ENCODE data around the gene GRIN2A.

GRIN2A gene

GRCh38 chr16:9787717-9788116, 394.5 kb downstream of the GRIN2A start:
- no peaks in the 10 kb centered on the region for H3K4me1 ChIP-seq (ENCODE audit: control insufficient read depth, low read depth, low read length)

DNA sequence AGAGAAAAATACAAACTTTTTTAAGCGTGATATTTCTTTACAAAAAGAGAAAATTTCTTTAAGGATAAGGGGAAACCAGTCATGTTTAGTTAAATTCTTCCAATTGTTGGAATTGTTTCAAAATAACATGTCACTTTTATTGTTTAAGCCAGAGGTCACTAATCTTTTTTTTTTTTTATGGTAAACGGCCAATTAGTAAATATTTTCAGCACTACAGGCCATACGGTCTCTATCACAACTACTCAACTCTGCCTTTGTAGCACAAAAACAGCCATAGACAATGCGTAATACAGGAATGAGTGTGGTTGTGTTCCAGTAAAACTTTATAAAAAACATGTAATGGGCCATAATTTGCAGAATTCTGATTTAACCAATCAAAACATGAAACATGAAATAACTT, 401.4 kb downstream of the GRIN2A start:
- no CpG with 5 or more reads among the region's 4 CpGs for WGBS (ENCODE audit: extremely low coverage, insufficient coverage, low lambda C conversion rate)
- no peak overlapping the region for H3K4me2 ChIP-seq (ENCODE audit: low read length)
- no peaks in the 10 kb centered on the region for H3K27me3 ChIP-seq (ENCODE audit: insufficient read depth, low read length, poor library complexity)
- H4K5ac ChIP-seq (ENCODE audit: low read length) = no peak overlapping the region
- H3K79me1 ChIP-seq (ENCODE audit: low read length) = no peaks in the 10 kb centered on the region
- no peak overlapping the region for H2BK15ac ChIP-seq (replicated peaks; ENCODE audit: low read depth)
- no peak overlapping the region for H3K56ac ChIP-seq (ENCODE audit: low read length)
- no peak overlapping the region for H3K9ac ChIP-seq (ENCODE audit: low read length)
- no peak for DNase-seq
- H3K4ac ChIP-seq (ENCODE audit: low read depth, low read length) = no peak overlapping the region
- no peak overlapping the region for H4K8ac ChIP-seq (ENCODE audit: low read depth, low read length)
- no peak overlapping the region for H3K27ac ChIP-seq (ENCODE audit: low read depth, low read length)
- no peak overlapping the region for H3K18ac ChIP-seq (ENCODE audit: low read length)
- no peaks in the 10 kb centered on the region for H3K79me2 ChIP-seq (ENCODE audit: control insufficient read depth, insufficient read depth, low read length)
- H2AK5ac ChIP-seq (ENCODE audit: low read length) = no peak overlapping the region
- H3K4me1 ChIP-seq (ENCODE audit: control insufficient read depth, low read depth, low read length) = no peaks in the 10 kb centered on the region
- no peak overlapping the region for H3K4me3 ChIP-seq (ENCODE audit: low read length)
- no peak overlapping the region for H2BK5ac ChIP-seq (ENCODE audit: low read length)
- no peak overlapping the region for H2BK120ac ChIP-seq (ENCODE audit: low read depth, low read length)
- no peaks in the 10 kb centered on the region for H3K36me3 ChIP-seq (ENCODE audit: control insufficient read depth, insufficient read depth, low read length)
- no peak overlapping the region for H3K23ac ChIP-seq (ENCODE audit: low read length)

More at GRCh38 chr16:9787717-9788116, 394.5 kb downstream of the GRIN2A start:
- no peak overlapping the region for H3K9ac ChIP-seq (ENCODE audit: low read length)
- H3K79me2 ChIP-seq (ENCODE audit: control insufficient read depth, insufficient read depth, low read length) = no peaks in the 10 kb centered on the region
- no peak overlapping the region for H4K8ac ChIP-seq (ENCODE audit: low read depth, low read length)
- H4K5ac ChIP-seq (ENCODE audit: low read length) = no peak overlapping the region
- no peak overlapping the region for H2AK5ac ChIP-seq (ENCODE audit: low read length)
- H2BK5ac ChIP-seq (ENCODE audit: low read length) = no peak overlapping the region
- WGBS (ENCODE audit: extremely low coverage, insufficient coverage, low lambda C conversion rate) = no CpG with 5 or more reads among the region's 5 CpGs
- H3K4ac ChIP-seq (ENCODE audit: low read depth, low read length) = no peak overlapping the region
- H3K23ac ChIP-seq (ENCODE audit: low read length) = peak overlapping the region; percentile 66
- no peak overlapping the region for H3K4me2 ChIP-seq (ENCODE audit: low read length)
- no peaks in the 10 kb centered on the region for H3K36me3 ChIP-seq (ENCODE audit: control insufficient read depth, insufficient read depth, low read length)
- H2BK15ac ChIP-seq (replicated peaks; ENCODE audit: low read depth) = no peak overlapping the region
- H3K79me1 ChIP-seq (ENCODE audit: low read length) = no peaks in the 10 kb centered on the region
- H3K56ac ChIP-seq (ENCODE audit: low read length) = no peak overlapping the region
- H3K27ac ChIP-seq (ENCODE audit: low read depth, low read length) = no peak overlapping the region
- H3K18ac ChIP-seq (ENCODE audit: low read length) = peak overlapping the region; percentile 1
- H3K4me3 ChIP-seq (ENCODE audit: low read length) = no peak overlapping the region
- DNase-seq = peak; percentile 53
- no peaks in the 10 kb centered on the region for H3K27me3 ChIP-seq (ENCODE audit: insufficient read depth, low read length, poor library complexity)
- H2BK120ac ChIP-seq (ENCODE audit: low read depth, low read length) = no peak overlapping the region

DNA sequence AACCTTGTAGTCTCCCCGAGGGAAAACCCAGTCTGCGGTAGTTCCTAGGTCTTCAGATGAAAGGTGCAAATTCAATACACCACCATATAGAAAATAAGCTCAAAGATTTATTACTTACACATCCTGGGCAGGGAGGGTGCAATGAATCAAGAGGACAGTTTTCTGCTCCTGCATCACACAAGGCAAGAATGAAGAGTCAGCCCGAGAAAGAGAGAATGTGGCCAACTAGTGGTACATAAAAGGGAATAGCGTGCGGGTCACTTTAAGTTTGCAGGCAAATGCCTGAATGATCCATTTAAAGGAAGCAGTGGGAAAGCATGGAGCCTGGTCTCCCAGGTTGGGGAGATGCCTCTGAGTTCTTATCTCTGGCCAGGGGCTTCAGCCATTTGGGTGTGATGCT, 403.4 kb downstream of the GRIN2A start:
- no CpG with 5 or more reads among the region's 5 CpGs for WGBS (ENCODE audit: extremely low coverage, insufficient coverage, low lambda C conversion rate)
- Histone ChIP-seq H3K4ac (ENCODE audit: low read depth, low read length) (no peak overlapping the region), H3K79me2 (ENCODE audit: control insufficient read depth, insufficient read depth, low read length) (no peaks in the 10 kb centered on the region), H3K4me1 (ENCODE audit: control insufficient read depth, low read depth, low read length) (no peaks in the 10 kb centered on the region), H3K56ac (ENCODE audit: low read length) (no peak overlapping the region), H3K4me2 (ENCODE audit: low read length) (no peak overlapping the region), H2BK15ac (replicated peaks; ENCODE audit: low read depth) (no peak overlapping the region), H2AK5ac (ENCODE audit: low read length) (no peak overlapping the region), H3K27ac (ENCODE audit: low read depth, low read length) (no peak overlapping the region), H3K9ac (ENCODE audit: low read length) (no peak overlapping the region), H3K36me3 (ENCODE audit: control insufficient read depth, insufficient read depth, low read length) (no peaks in the 10 kb centered on the region), H3K79me1 (ENCODE audit: low read length) (no peaks in the 10 kb centered on the region), H4K8ac (ENCODE audit: low read depth, low read length) (no peak overlapping the region), H3K4me3 (ENCODE audit: low read length) (no peak overlapping the region), H2BK120ac (ENCODE audit: low read depth, low read length) (no peak overlapping the region), H3K18ac (ENCODE audit: low read length) (no peak overlapping the region), H3K23ac (ENCODE audit: low read length) (no peak overlapping the region), H4K5ac (ENCODE audit: low read length) (no peak overlapping the region), H3K27me3 (ENCODE audit: insufficient read depth, low read length, poor library complexity) (no peaks in the 10 kb centered on the region), H2BK5ac (ENCODE audit: low read length) (no peak overlapping the region)
- DNase-seq = peak; percentile 43

DNA sequence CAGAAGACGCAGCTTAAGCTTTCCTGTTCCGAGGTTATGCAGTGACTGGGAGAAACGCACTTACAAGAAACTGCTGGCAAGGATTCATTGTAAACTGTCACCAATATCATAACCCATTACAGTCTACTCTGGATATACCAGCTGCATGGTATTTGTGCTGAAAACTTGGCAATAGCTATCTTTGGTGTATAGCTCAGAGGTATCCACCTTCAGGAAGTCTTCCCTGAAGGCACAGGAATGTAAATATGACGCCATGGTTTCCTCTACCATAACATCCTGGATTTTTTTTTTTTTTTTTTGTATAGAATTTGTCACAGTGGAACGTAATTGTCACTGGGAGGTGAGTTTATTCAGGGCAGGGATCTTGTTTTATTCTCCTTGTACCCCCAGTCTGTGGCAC, 406.2 kb downstream of the GRIN2A start:
- Histone ChIP-seq H3K23ac (ENCODE audit: low read length) (no peak overlapping the region), H3K9ac (ENCODE audit: low read length) (no peak overlapping the region), H2AK5ac (ENCODE audit: low read length) (no peak overlapping the region), H2BK15ac (replicated peaks; ENCODE audit: low read depth) (no peak overlapping the region), H3K4me1 (ENCODE audit: control insufficient read depth, low read depth, low read length) (no peaks in the 10 kb centered on the region), H3K18ac (ENCODE audit: low read length) (no peak overlapping the region), H4K5ac (ENCODE audit: low read length) (no peak overlapping the region), H3K4me2 (ENCODE audit: low read length) (no peak overlapping the region), H3K56ac (ENCODE audit: low read length) (no peak overlapping the region), H3K79me2 (ENCODE audit: control insufficient read depth, insufficient read depth, low read length) (no peaks in the 10 kb centered on the region), H3K27me3 (ENCODE audit: insufficient read depth, low read length, poor library complexity) (no peaks in the 10 kb centered on the region), H3K4me3 (ENCODE audit: low read length) (no peak overlapping the region), H3K36me3 (ENCODE audit: control insufficient read depth, insufficient read depth, low read length) (no peaks in the 10 kb centered on the region), H3K27ac (ENCODE audit: low read depth, low read length) (no peak overlapping the region), H2BK120ac (ENCODE audit: low read depth, low read length) (no peak overlapping the region), H4K8ac (ENCODE audit: low read depth, low read length) (no peak overlapping the region), H2BK5ac (ENCODE audit: low read length) (no peak overlapping the region), H3K79me1 (ENCODE audit: low read length) (no peaks in the 10 kb centered on the region), H3K4ac (ENCODE audit: low read depth, low read length) (no peak overlapping the region)
- WGBS (ENCODE audit: extremely low coverage, insufficient coverage, low lambda C conversion rate) = no CpG with 5 or more reads among the region's 5 CpGs
- no peak for DNase-seq

GRCh38 chr16:9773289-9773688, 408.9 kb downstream of the GRIN2A start:
- Histone ChIP-seq H3K18ac (ENCODE audit: low read length) (no peak overlapping the region), H2BK5ac (ENCODE audit: low read length) (no peak overlapping the region), H3K79me2 (ENCODE audit: control insufficient read depth, insufficient read depth, low read length) (no peaks in the 10 kb centered on the region), H3K56ac (ENCODE audit: low read length) (no peak overlapping the region), H2AK5ac (ENCODE audit: low read length) (no peak overlapping the region), H3K36me3 (ENCODE audit: control insufficient read depth, insufficient read depth, low read length) (no peaks in the 10 kb centered on the region), H3K27me3 (ENCODE audit: insufficient read depth, low read length, poor library complexity) (no peaks in the 10 kb centered on the region), H3K4ac (ENCODE audit: low read depth, low read length) (no peak overlapping the region), H3K9ac (ENCODE audit: low read length) (no peak overlapping the region), H4K8ac (ENCODE audit: low read depth, low read length) (no peak overlapping the region), H4K5ac (ENCODE audit: low read length) (no peak overlapping the region), H3K23ac (ENCODE audit: low read length) (no peak overlapping the region), H3K4me1 (ENCODE audit: control insufficient read depth, low read depth, low read length) (no peaks in the 10 kb centered on the region), H3K79me1 (ENCODE audit: low read length) (no peaks in the 10 kb centered on the region), H2BK15ac (replicated peaks; ENCODE audit: low read depth) (no peak overlapping the region), H3K4me3 (ENCODE audit: low read length) (no peak overlapping the region), H3K27ac (ENCODE audit: low read depth, low read length) (no peak overlapping the region), H3K4me2 (ENCODE audit: low read length) (no peak overlapping the region), H2BK120ac (ENCODE audit: low read depth, low read length) (no peak overlapping the region)
- no CpG with 5 or more reads among the region's 4 CpGs for WGBS (ENCODE audit: extremely low coverage, insufficient coverage, low lambda C conversion rate)
- DNase-seq = no peak

- WGBS (ENCODE audit: extremely low coverage, insufficient coverage, low lambda C conversion rate) = no CpG with 5 or more reads among the region's 9 CpGs
- no peak overlapping the region for H2BK5ac ChIP-seq (ENCODE audit: low read length)
- no peak overlapping the region for H3K27ac ChIP-seq (ENCODE audit: low read depth, low read length)
Measured at GRCh38 chr16:9772526-9773225, 409.6 kb downstream of the GRIN2A start.

More at GRCh38 chr16:9772526-9773225, 409.6 kb downstream of the GRIN2A start:
- no peaks in the 10 kb centered on the region for H3K79me2 ChIP-seq (ENCODE audit: control insufficient read depth, insufficient read depth, low read length)
- H3K36me3 ChIP-seq (ENCODE audit: control insufficient read depth, insufficient read depth, low read length) = no peaks in the 10 kb centered on the region
- no peaks in the 10 kb centered on the region for H3K4me1 ChIP-seq (ENCODE audit: control insufficient read depth, low read depth, low read length)
- H3K56ac ChIP-seq (ENCODE audit: low read length) = no peak overlapping the region
- H3K23ac ChIP-seq (ENCODE audit: low read length) = no peak overlapping the region
- no peak overlapping the region for H2BK15ac ChIP-seq (replicated peaks; ENCODE audit: low read depth)
- no peak overlapping the region for H3K4me3 ChIP-seq (ENCODE audit: low read length)
- no peak overlapping the region for H2BK120ac ChIP-seq (ENCODE audit: low read depth, low read length)
- no peak overlapping the region for H4K8ac ChIP-seq (ENCODE audit: low read depth, low read length)
- H3K4me2 ChIP-seq (ENCODE audit: low read length) = no peak overlapping the region
- H3K79me1 ChIP-seq (ENCODE audit: low read length) = no peaks in the 10 kb centered on the region
- H3K18ac ChIP-seq (ENCODE audit: low read length) = no peak overlapping the region
- H4K5ac ChIP-seq (ENCODE audit: low read length) = no peak overlapping the region
- peak; percentile 14 for DNase-seq
- H3K27me3 ChIP-seq (ENCODE audit: insufficient read depth, low read length, poor library complexity) = no peaks in the 10 kb centered on the region
- no peak overlapping the region for H3K9ac ChIP-seq (ENCODE audit: low read length)
- H3K4ac ChIP-seq (ENCODE audit: low read depth, low read length) = no peak overlapping the region
- no peak overlapping the region for H2AK5ac ChIP-seq (ENCODE audit: low read length)
